ENCODE results near the gene ZBTB46. TPM values are rescaled to one million over a fixed set of nuclear protein-coding genes. Genes with fewer than 3 reads are reported as not detected.

ZBTB46 gene
- total RNA-seq, 2 donors from 2014 or later = 0.39 to 1.2 TPM

DNA sequence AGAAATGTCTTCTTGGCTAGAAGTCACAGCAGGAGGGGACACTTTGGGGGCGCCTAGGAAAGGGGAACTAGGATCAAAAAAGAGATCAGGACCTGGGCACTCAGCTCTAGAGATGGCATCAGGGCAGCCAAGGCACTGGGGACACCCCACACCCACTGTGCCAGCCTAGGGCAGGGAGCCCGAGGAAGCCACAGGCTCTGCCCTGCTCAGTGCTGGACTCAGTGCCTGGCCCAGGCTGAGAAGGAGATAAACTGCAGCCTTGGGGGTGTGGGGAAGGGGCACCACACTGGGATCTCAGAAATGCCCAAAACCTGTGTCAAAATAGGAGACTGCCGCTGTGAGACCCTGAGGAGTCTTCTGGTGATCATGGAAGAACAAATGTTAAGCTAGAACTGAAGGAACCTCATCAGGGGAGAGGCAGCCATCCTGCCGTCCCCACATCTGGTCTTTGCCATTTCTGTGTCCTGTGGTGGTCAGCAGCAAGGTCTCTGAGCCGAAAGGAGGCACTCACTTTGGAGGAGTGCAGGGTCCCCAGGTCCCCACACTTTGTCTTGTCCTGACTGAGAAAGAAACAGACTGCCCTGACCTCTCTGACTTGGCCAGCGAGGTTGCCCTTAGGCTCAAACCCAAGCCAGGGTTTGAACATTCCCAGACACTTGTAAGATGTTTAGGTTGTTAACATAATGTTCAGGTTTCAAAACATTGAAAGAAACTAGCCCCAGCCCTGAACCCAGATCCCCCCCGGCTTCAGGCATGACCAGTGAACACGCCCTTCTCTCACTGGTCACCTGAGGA is 125.6 kb downstream of the ZBTB46 start:
- no peak for ATAC-seq
- Mint-ChIP-seq H3K9me3 (no peaks in the 10 kb centered on the region), H3K36me3 (peaks cover 9 to 20% of the 10 kb centered on the region in 2 donors), H3K27ac (peak overlapping the region; percentile 7 to 62)
- DNase-seq (ENCODE audit: low spot score in 2 of 2) = no peak

DNA sequence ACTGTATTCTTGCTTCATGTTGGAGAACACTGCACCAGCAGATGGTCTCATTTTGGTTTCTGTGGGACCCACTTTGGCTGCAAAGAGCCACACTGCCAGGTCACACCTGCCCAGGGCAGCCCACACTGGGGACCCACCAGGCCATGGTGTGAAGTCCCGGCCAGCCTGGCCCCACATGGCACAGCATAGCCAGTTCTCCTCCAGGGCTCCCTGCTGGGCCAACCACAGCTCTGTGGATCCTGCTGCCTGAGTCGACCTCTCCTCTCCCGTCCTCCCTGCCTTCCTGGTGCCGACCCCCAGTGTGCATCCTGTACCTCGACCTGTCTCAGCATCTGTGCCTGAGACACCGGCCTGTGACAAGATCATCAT is 126.3 kb downstream of the ZBTB46 start:
- Mint-ChIP-seq H3K9me3 (no peaks in the 10 kb centered on the region), H3K27ac (peak overlapping the region in 1 of 2 donors; percentile 7), H3K36me3 (peaks cover 9 to 18% of the 10 kb centered on the region in 2 donors)
- DNase-seq (ENCODE audit: low spot score in 2 of 2) = no peak
- ATAC-seq = no peak

- H3K36me3 Mint-ChIP-seq = peaks cover 9 to 17% of the 10 kb centered on the region in 2 donors
- ATAC-seq (no peak), DNase-seq (ENCODE audit: low spot score in 2 of 2) (no peak)
- no peak overlapping the region for H3K27ac Mint-ChIP-seq
- no peaks in the 10 kb centered on the region for H3K9me3 Mint-ChIP-seq
These were observed 126.9 kb downstream of the ZBTB46 start for GRCh38 chr20:63703976-63704748.

GRCh38 chr20:63703471-63703975 is 127.5 kb downstream of the ZBTB46 start:
- DNase-seq (ENCODE audit: low spot score in 2 of 2) (no peak), ATAC-seq (no peak)
- no peak overlapping the region for H3K27ac Mint-ChIP-seq
- no peaks in the 10 kb centered on the region for H3K9me3 Mint-ChIP-seq
- peaks cover 9 to 10% of the 10 kb centered on the region in 2 donors for H3K36me3 Mint-ChIP-seq

- Mint-ChIP-seq H3K27ac (peak overlapping the region in 1 of 2 donors; percentile 54), H3K9me3 (no peaks in the 10 kb centered on the region), H3K36me3 (peaks cover 7 to 9% of the 10 kb centered on the region in 2 donors)
- ATAC-seq = no peak
- DNase-seq (ENCODE audit: low spot score in 2 of 2) = no peak
These were observed 128.2 kb downstream of the ZBTB46 start for GRCh38 chr20:63702751-63703470.

- Mint-ChIP-seq H3K27ac (peak overlapping the region; percentile 54 to 94), H3K36me3 (peaks cover 7 to 9% of the 10 kb centered on the region in 2 donors), H3K9me3 (no peaks in the 10 kb centered on the region)
- DNase-seq (ENCODE audit: low spot score in 2 of 2) = no peak
- no peak for ATAC-seq
These were observed 128.9 kb downstream of the ZBTB46 start for GRCh38 chr20:63702036-63702665.

- ATAC-seq (no peak), DNase-seq (ENCODE audit: low spot score in 2 of 2) (no peak)
- no peaks in the 10 kb centered on the region for H3K9me3 Mint-ChIP-seq
- peaks cover 3% of the 10 kb centered on the region in 2 donors for H3K36me3 Mint-ChIP-seq
- no peak overlapping the region for H3K27ac Mint-ChIP-seq
These were observed 129.6 kb downstream of the ZBTB46 start for GRCh38 chr20:63701329-63702035.

DNA sequence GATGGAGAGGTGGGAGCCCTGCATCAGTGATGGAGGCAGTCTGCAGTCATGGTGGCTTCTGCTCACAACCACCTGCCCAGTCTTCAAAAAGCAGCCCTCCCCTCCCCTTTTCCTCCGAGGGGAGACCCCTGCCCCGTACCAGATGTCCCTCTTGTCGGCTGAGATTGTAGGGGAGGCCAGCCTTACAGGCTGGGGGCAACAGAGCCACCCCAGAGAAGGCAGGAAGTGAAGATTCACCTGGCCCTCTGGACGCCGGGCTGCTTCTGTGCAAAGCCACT is 130.1 kb downstream of the ZBTB46 start:
- Mint-ChIP-seq H3K27ac (no peak overlapping the region), H3K9me3 (no peaks in the 10 kb centered on the region), H3K36me3 (no peaks in the 10 kb centered on the region)
- DNase-seq (ENCODE audit: low spot score in 2 of 2) (no peak), ATAC-seq (no peak)

GRCh38 chr20:63700199-63701050 is 130.6 kb downstream of the ZBTB46 start:
- H3K9me3 Mint-ChIP-seq = no peaks in the 10 kb centered on the region
- no peaks in the 10 kb centered on the region for H3K36me3 Mint-ChIP-seq
- ATAC-seq (no peak), DNase-seq (ENCODE audit: low spot score in 2 of 2) (peak in 1 of 2 donors; percentile 52)
- H3K27ac Mint-ChIP-seq = peak overlapping the region; percentile 38 to 60

DNA sequence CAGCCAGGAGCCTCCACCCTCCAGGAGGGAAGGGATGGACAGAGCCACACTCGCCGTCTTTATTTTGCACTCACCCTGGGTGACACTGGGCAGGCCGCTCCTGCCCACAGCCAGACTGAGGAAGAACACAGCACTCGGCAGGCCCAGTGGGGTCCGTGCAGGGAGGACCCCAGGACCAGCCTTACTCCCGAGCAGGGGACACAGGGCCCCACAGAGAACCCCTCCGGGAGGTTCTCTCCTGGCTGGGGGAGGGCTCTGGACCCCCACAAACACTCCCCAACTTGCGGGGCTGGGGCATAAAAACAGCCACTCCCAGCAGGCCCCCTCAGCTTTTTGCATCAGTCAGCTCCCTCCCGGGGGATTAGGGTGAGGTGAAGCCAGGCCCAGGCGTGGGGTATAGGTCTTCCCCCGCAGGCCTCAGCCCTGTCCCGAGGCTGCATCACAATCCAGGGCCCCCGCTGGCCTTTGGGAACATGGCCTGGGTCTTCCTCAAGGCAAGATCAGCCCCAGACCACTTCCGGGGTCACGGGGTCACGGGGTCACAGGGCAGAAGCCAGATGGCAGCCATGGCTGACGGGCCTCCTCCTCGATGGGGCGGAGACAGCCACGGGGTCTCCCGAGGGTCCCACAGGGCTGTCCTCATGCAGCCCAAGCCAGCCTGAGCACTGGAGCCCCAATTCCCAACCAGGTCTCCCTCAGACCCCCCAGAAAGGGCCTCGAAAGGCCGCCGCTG is 131.4 kb downstream of the ZBTB46 start:
- no peaks in the 10 kb centered on the region for H3K36me3 Mint-ChIP-seq
- no peaks in the 10 kb centered on the region for H3K9me3 Mint-ChIP-seq
- H3K27ac Mint-ChIP-seq = peak overlapping the region; percentile 38 to 89
- ATAC-seq (no peak), DNase-seq (ENCODE audit: low spot score in 2 of 2) (no peak)

- DNase-seq (ENCODE audit: low spot score in 2 of 2) (no peak), ATAC-seq (peak; percentile 54 to 68)
- Mint-ChIP-seq H3K9me3 (no peaks in the 10 kb centered on the region), H3K27ac (peak overlapping the region; percentile 38 to 89), H3K36me3 (peaks cover 0 to 2% of the 10 kb centered on the region in 2 donors)
These were observed 132.2 kb downstream of the ZBTB46 start for GRCh38 chr20:63698739-63699465.

- Mint-ChIP-seq H3K9me3 (no peaks in the 10 kb centered on the region), H3K27ac (peak overlapping the region; percentile 42 to 86), H3K36me3 (peaks cover 0 to 6% of the 10 kb centered on the region in 2 donors)
- DNase-seq (ENCODE audit: low spot score in 2 of 2) (no peak), ATAC-seq (no peak)
These were observed 133.1 kb downstream of the ZBTB46 start for GRCh38 chr20:63697868-63698545.

DNA sequence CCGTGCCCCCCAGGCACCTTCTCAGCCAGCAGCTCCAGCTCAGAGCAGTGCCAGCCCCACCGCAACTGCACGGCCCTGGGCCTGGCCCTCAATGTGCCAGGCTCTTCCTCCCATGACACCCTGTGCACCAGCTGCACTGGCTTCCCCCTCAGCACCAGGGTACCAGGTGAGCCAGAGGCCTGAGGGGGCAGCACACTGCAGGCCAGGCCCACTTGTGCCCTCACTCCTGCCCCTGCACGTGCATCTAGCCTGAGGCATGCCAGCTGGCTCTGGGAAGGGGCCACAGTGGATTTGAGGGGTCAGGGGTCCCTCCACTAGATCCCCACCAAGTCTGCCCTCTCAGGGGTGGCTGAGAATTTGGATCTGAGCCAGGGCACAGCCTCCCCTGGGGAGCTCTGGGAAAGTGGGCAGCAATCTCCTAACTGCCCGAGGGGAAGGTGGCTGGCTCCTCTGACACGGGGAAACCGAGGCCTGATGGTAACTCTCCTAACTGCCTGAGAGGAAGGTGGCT is 133.7 kb downstream of the ZBTB46 start:
- H3K36me3 Mint-ChIP-seq = peaks cover 0 to 6% of the 10 kb centered on the region in 2 donors
- ATAC-seq (no peak), DNase-seq (ENCODE audit: low spot score in 2 of 2) (no peak)
- H3K27ac Mint-ChIP-seq = peak overlapping the region in 1 of 2 donors; percentile 42
- no peaks in the 10 kb centered on the region for H3K9me3 Mint-ChIP-seq
